Measurements from ENCODE around the gene AGPAT3.

DNA sequence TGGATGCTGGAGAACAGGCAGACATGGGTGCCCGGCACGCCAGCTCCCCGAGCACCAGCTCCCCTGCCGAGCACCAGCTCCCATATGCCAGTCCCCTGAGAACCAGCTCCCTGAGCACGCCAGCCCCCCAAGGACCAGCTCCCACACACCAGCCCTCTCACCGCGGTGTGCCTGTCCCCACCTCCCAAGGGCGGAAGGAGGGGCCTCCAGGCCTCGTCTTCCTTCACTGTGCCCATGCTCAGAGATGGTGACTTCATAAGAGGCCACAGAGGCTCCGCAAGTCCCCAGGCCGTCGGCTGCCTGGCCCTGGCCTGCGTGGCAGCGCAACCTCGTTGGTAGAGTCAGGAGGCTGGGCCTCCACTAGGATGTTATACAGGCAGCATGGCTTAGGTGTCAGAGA is 69.1 kb downstream of the AGPAT3 start:
- TF ChIP-seq ZFX (IDR thresholded peaks at IDR 0.05; ENCODE audit: borderline replicate concordance) (no peak), CTCF (IDR thresholded peaks at IDR 0.05) (no peak)
